ENCODE data around the gene AAK1. TPM values are rescaled to one million over a fixed set of nuclear protein-coding genes. Genes with fewer than 3 reads are reported as not detected.

Gene AAK1
- polyA plus RNA-seq, 1 donor (not counting 4 experiments of a cell fraction or from before 2014, with no cell fraction given), result 12.3 TPM

GRCh38 chr2:69567909-69568300 lies 75.6 kb downstream of the AAK1 start:
- no peak overlapping the region for H3K4me3 ChIP-seq (ENCODE audit: control insufficient read depth in 2 of 3, extremely low read depth in 1 of 3, insufficient read depth in 2 of 3, low read depth in 1 of 3, low read length in 3 of 3)
- no peaks in the 10 kb centered on the region for H3K9me3 ChIP-seq (ENCODE audit: control insufficient read depth, low read depth, low read length)
- no peaks in the 10 kb centered on the region for H3K27me3 ChIP-seq (ENCODE audit: control insufficient read depth, extremely low read depth, insufficient read depth, low read length)
- H3K4me2 ChIP-seq (ENCODE audit: control insufficient read depth, extremely low read depth, insufficient read depth, low read depth, low read length), result no peak overlapping the region
- no peak for TF ChIP-seq EZH2 (IDR thresholded peaks at IDR 0.05; ENCODE audit: low read length)
- TF ChIP-seq CTCF (optimal IDR thresholded peaks at IDR 0.05 in 1 of 3, IDR thresholded peaks at IDR 0.05 in 1 of 3, conservative IDR thresholded peaks at IDR 0.05 in 1 of 3; ENCODE audit: extremely low read depth in 1 of 3, insufficient read depth in 2 of 3, low read length in 3 of 3), result no peak
- dilution Hi-C loops (cut with MboI; ENCODE audit: extremely low pct_ligation_motif_present, low sequenced_read_pairs), result no loop called here
- no peak overlapping the region for H3K27ac ChIP-seq (ENCODE audit: control insufficient read depth, insufficient read depth, low read length)
- no peak for DNase-seq (ENCODE audit: low read depth, low spot score)
- H3K36me3 ChIP-seq (ENCODE audit: control insufficient read depth in 2 of 2, extremely low read depth in 1 of 2, insufficient read depth in 2 of 2, low read length in 2 of 2), result peaks cover 0 to 1% of the 10 kb centered on the region in 2 experiments
- no peak overlapping the region for H3K9ac ChIP-seq (ENCODE audit: control insufficient read depth, extremely low read depth, insufficient read depth, low read length)
- FAIRE-seq, result no peak
- H4K20me1 ChIP-seq (ENCODE audit: control insufficient read depth, extremely low read depth, insufficient read depth, low read length), result no peaks in the 10 kb centered on the region
- H3K9me1 ChIP-seq (ENCODE audit: control insufficient read depth, extremely low read depth, insufficient read depth, low read length), result peaks cover 2% of the 10 kb centered on the region
- H2AFZ ChIP-seq (ENCODE audit: control insufficient read depth, low read length), result no peak overlapping the region
- peaks cover 21% of the 10 kb centered on the region for H3K79me2 ChIP-seq (ENCODE audit: control insufficient read depth, insufficient read depth, low read length)
- H3K4me1 ChIP-seq (ENCODE audit: control insufficient read depth, extremely low read depth, insufficient read depth, low read length), result peaks cover 34% of the 10 kb centered on the region

GRCh38 chr2:69567157-69567908 lies 76.2 kb downstream of the AAK1 start:
- H3K27me3 ChIP-seq (ENCODE audit: control insufficient read depth, extremely low read depth, insufficient read depth, low read length), result no peaks in the 10 kb centered on the region
- H2AFZ ChIP-seq (ENCODE audit: control insufficient read depth, low read length), result no peak overlapping the region
- H4K20me1 ChIP-seq (ENCODE audit: control insufficient read depth, extremely low read depth, insufficient read depth, low read length), result no peaks in the 10 kb centered on the region
- no peak overlapping the region for H3K27ac ChIP-seq (ENCODE audit: control insufficient read depth, insufficient read depth, low read length)
- peak overlapping the region; percentile 47 for H3K4me2 ChIP-seq (ENCODE audit: control insufficient read depth, extremely low read depth, insufficient read depth, low read depth, low read length)
- no peak overlapping the region for H3K4me3 ChIP-seq (ENCODE audit: control insufficient read depth in 2 of 3, extremely low read depth in 1 of 3, insufficient read depth in 2 of 3, low read depth in 1 of 3, low read length in 3 of 3)
- FAIRE-seq (no peak), DNase-seq (ENCODE audit: low read depth, low spot score) (no peak)
- TF ChIP-seq CTCF (optimal IDR thresholded peaks at IDR 0.05 in 1 of 3, IDR thresholded peaks at IDR 0.05 in 1 of 3, conservative IDR thresholded peaks at IDR 0.05 in 1 of 3; ENCODE audit: extremely low read depth in 1 of 3, insufficient read depth in 2 of 3, low read length in 3 of 3) (no peak), EZH2 (IDR thresholded peaks at IDR 0.05; ENCODE audit: low read length) (no peak)
- H3K36me3 ChIP-seq (ENCODE audit: control insufficient read depth in 2 of 2, extremely low read depth in 1 of 2, insufficient read depth in 2 of 2, low read length in 2 of 2), result peaks cover 0 to 1% of the 10 kb centered on the region in 2 experiments
- H3K9me1 ChIP-seq (ENCODE audit: control insufficient read depth, extremely low read depth, insufficient read depth, low read length), result peaks cover 2% of the 10 kb centered on the region
- no peaks in the 10 kb centered on the region for H3K9me3 ChIP-seq (ENCODE audit: control insufficient read depth, low read depth, low read length)
- H3K4me1 ChIP-seq (ENCODE audit: control insufficient read depth, extremely low read depth, insufficient read depth, low read length), result peaks cover 34% of the 10 kb centered on the region
- H3K9ac ChIP-seq (ENCODE audit: control insufficient read depth, extremely low read depth, insufficient read depth, low read length), result no peak overlapping the region
- peaks cover 21% of the 10 kb centered on the region for H3K79me2 ChIP-seq (ENCODE audit: control insufficient read depth, insufficient read depth, low read length)
- dilution Hi-C loops (cut with MboI; ENCODE audit: extremely low pct_ligation_motif_present, low sequenced_read_pairs), result no loop called here

Measured in keratinocyte (primary cell).